HG02642 (cell line): ENCODE results near the gene RBFOX2.
"Not testable (repeated sequence)": the region's sequence is repeated elsewhere in the genome, so short reads cannot be mapped to it uniquely, and the experiment has no call there.

ENCODE experiments used
- ATAC-seq: cut with Tn5 transposase; IDR thresholded peaks from one replicate; pipeline ENCODE4 v1.9.1; 2021; ENCODE audit warnings: mild to moderate bottlenecking; ENCODE audit not compliant: unreplicated experiment, poor library complexity

Gene RBFOX2

DNA sequence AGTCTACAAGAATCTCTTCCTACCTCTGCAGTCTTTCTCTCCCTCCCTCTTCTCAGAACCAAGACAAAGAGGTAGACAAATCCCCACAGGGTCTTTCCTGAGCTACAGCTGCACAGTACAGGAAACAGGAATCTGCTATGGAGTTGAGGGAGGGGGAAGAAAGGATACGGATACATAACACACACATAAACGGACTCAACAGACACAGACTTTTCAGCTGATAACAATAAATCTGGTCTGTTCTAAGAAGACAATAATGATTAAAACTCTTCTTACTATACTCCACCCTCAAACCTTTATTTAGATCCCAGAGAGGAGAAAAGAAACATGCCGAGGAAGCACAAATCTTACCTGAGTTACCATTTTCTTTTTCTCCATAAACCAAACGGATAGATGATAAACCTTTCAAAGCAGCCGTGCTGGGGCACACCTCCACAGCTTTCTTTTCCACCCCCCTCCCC, 188.8 kb downstream of the RBFOX2 start:
- ATAC-seq, result no peak

- ATAC-seq, result no peak
Observed at GRCh38 chr22:35838855-35839576, 189.6 kb downstream of the RBFOX2 start.

- no peak for ATAC-seq
Observed at GRCh38 chr22:35837101-35837727, 191.4 kb downstream of the RBFOX2 start.

- no peak for ATAC-seq
Observed at GRCh38 chr22:35835998-35836691, 192.5 kb downstream of the RBFOX2 start.

DNA sequence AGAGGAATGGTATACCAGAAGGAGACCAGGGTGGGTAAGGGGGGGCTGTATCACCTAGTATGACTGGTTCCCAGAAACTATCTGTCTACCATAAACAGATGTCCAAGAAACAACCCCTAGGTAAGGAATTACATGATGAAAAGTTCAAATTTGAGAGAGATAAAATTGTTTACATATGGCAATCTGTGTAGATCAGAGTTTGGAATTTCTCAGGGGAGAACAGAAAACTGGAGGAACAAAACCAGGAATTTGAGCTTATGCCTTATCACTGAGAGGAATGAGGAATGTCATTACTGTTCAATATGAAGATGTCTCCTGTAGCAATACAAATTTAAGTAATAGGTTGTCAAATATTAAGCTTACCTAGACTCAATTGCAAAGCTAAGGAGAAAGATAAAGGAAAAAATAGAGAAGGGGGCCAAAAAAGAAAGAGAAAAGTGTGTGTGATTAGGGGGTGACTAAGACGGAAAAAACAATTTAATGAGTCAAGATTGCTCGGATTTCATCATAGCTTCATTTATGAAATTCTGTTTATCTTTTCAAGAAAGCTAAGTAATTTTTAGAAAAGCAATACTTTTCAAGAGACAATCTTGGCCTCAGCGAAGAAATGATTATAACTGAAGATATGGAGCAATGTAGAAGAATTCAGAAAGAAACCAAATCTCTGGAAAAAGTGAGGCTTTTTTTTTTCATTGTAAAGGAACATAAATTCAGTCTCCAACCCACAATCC, 193.2 kb downstream of the RBFOX2 start:
- ATAC-seq, result no peak

- ATAC-seq, result no peak
Observed at GRCh38 chr22:35834061-35834460, 194.6 kb downstream of the RBFOX2 start.

GRCh38 chr22:35830305-35830704, 198.3 kb downstream of the RBFOX2 start:
- no peak for ATAC-seq

GRCh38 chr22:35824256-35824655, 204.4 kb downstream of the RBFOX2 start:
- no peak for ATAC-seq

DNA sequence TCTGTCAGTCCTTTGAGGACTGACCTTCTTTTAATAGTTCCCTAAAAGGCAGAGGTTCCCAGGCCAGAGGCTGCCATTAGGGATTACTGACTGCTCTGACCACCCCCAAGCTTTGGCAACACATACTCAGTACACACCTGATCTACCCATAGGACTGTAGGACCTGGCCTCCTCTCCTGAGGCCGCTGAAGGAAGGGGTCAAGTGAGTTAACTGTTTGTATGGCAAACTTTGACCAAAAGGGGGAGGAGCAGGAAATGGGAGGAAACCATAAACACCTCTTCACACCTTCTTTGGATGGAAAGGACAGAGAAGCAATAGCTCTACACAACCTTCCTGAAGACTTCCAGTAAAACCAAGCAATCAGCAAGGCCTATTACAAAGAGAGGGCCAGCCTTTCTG, 207.0 kb downstream of the RBFOX2 start:
- ATAC-seq, result no peak

GRCh38 chr22:35819421-35819820, 209.2 kb downstream of the RBFOX2 start:
- ATAC-seq, result no peak

DNA sequence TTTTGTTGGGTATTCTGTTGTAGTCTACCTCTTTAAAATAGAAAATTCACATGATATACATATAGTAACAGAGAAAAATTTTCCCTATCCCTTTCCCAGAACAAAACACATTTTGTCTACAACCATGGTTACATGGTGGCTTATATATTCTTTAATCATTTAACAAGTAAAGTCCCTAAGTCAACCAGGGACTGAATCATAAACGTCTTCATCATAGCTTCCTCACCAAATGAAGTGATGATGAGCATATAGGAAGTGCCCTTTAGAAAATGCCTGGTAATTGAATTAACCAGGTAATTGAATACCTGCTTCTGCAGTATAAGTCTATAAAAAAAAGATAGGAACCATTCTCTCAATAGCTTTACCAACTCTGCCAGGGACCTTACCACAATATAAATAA, 209.7 kb downstream of the RBFOX2 start:
- no peak for ATAC-seq

DNA sequence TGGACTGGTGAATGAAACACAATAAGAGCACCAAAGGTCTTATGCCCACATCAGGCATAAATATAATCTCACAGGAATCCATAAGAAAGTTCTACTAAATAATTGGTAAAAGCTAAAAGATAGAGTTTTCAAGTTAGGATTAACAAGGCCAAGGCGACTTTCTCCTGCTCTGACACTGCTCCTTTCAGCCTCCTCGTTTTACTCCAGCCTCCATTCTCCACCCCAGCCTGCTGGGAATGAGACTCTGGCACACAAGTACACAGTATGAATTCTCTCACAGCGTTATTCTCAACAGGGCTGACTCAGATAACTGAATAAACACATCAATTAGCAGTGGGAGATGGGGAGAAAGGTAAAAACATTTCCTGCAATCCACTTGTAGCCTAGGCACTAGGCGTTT, 216.0 kb downstream of the RBFOX2 start:
- ATAC-seq, result no peak

GRCh38 chr22:35811670-35812069, 217.0 kb downstream of the RBFOX2 start:
- no peak for ATAC-seq

GRCh38 chr22:35809816-35810215, 218.8 kb downstream of the RBFOX2 start:
- no peak for ATAC-seq

GRCh38 chr22:35808377-35808776, 220.2 kb downstream of the RBFOX2 start:
- no peak for ATAC-seq

DNA sequence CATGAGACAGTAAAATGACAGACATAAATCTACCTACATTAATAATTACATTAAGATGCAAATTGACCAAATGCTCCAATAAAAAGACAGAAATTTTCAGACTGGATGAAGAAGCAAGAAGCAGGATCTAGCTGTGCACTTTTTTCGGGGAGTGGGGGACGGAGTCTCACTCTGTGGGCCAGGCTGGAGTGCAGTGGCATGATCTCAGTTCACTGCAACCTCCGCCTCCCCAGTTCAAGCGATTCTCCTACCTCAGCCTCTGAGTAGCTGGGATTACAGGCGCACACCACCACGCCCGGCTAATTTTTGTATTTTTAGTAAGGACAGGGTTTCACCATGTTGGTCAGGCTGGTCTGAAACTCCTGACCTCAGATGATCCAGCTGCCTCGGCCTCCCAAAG, 222.0 kb downstream of the RBFOX2 start:
- ATAC-seq, result not testable (repeated sequence)

DNA sequence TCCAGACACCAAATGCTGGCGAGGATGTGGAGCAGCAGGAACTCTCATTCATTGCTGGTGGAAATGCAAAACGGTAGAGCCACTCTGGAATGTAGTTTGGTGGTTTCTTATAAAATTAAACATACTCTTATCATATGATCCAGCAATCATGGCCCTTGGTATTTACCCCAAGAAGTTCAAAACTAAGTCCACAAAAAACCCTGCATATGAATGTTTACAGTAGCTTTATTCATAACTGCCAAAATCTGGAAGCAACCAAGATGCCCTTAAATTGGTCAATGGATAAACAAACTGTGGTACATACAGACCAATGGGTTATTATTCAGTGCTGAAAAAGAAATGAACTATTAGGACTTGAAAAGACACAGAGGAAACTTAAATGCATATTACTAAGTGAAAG, 223.2 kb downstream of the RBFOX2 start:
- ATAC-seq, result no peak

DNA sequence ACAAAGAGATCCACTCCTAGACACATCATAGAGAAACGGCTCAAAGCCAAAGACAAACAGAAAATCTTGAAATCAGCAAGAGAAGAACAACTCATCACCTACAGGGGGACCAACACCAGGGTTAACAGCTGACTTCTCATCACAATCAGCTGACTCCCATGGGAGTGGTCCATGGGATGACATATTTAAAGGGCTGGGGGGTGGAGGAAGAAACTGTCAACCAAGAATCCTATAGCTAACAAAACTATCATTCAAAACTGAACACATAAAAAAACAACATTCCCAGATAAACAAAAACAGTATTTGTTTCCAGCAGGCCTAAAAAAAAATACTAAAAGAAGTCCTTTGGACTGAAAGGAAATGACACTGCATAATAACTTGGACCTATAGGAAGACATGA, 224.2 kb downstream of the RBFOX2 start:
- ATAC-seq, result no peak

DNA sequence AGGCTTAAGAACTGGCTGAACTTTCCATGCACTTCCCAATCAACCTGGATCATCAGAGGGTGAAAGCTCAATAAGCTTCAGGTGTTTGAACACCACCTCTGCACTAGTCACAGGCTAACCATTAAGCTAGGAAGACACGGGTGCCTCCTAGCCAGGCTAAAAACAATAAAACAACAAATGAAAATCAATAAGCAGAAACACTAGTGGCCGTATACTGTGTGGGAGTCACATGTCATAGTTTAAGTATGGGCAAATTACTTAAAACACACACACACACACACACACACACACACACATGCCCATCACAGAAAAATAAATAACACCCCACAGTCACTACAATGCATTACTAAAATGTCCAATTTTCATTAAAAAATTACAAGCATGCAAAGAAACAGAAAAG, 225.7 kb downstream of the RBFOX2 start:
- ATAC-seq, result no peak

DNA sequence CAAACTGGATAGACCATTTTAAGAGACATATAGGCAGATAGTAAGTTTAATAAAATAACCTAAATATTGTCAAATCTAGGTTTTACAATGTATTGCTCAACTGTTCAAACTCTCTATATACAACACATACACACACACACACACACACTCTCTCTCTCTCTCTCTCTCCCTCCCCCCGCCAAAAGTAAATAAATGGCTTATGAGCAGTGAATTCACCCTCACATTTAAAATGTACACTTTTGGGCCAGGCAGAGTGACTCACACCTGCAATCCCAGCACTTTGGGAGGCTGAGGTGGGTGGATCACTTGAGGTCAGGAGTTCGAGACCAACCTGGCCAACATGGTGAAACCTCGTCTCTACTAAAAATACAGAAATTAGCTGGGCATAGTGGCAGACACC, 227.3 kb downstream of the RBFOX2 start:
- ATAC-seq, result not testable (repeated sequence)

DNA sequence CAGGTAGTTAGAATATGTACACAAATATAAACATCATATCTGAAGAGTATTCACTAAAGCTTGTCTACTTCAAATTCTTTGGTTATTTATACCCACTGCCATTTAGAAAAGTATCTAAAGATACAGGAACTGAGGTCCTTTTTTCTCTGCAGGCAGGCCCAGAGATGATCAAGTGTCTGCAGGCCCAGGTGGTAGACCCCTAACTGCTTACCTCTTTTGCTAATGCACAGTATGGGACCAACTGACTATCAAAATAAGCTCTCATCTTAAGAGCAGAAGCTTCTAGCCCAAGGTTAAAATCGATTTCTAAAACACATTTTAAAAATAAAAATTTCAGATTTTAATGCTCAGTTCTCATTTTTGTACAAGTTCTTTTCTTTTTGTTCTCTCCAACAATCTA, 229.5 kb downstream of the RBFOX2 start:
- ATAC-seq, result no peak
